ENCODE data around the gene RALGAPA2. TPM values are rescaled to one million over a fixed set of nuclear protein-coding genes. Genes with fewer than 3 reads are reported as not detected.

The RALGAPA2 gene
- total RNA-seq, 1 experiment from 2014 or later, result 26.3 TPM

- Mint-ChIP-seq H3K27ac (ENCODE audit: unreplicated experiment) (no peak overlapping the region), H3K9me3 (ENCODE audit: low read depth, unreplicated experiment) (no peaks in the 10 kb centered on the region), H3K27me3 (ENCODE audit: unreplicated experiment) (no peaks in the 10 kb centered on the region), H3K4me3 (ENCODE audit: low read depth, unreplicated experiment) (no peak overlapping the region), H3K36me3 (ENCODE audit: insufficient read depth, unreplicated experiment) (peaks cover 5% of the 10 kb centered on the region), H3K4me1 (ENCODE audit: low read depth, unreplicated experiment) (no peaks in the 10 kb centered on the region)
- DNase-seq, result no peak
- intact Hi-C loops (cut with micrococcal nuclease; ENCODE audit: unreplicated experiment), result no loop called here
- TF ChIP-seq CTCF (IDR thresholded peaks at IDR 0.05; ENCODE audit: unreplicated experiment), result no peak
- CTCF ChIA-PET, result no interaction called here
- no TSS peak for BruUV-seq (replicated peaks)
Measured at GRCh38 chr20:20677186-20677585, 35.3 kb downstream of the RALGAPA2 start.

GRCh38 chr20:20668639-20669038 is 43.8 kb downstream of the RALGAPA2 start:
- Mint-ChIP-seq H3K27ac (ENCODE audit: unreplicated experiment) (no peak overlapping the region), H3K4me1 (ENCODE audit: low read depth, unreplicated experiment) (no peaks in the 10 kb centered on the region), H3K4me3 (ENCODE audit: low read depth, unreplicated experiment) (no peak overlapping the region), H3K9me3 (ENCODE audit: low read depth, unreplicated experiment) (no peaks in the 10 kb centered on the region), H3K27me3 (ENCODE audit: unreplicated experiment) (no peaks in the 10 kb centered on the region), H3K36me3 (ENCODE audit: insufficient read depth, unreplicated experiment) (no peaks in the 10 kb centered on the region)
- no peak for TF ChIP-seq CTCF (IDR thresholded peaks at IDR 0.05; ENCODE audit: unreplicated experiment)
- no peak for DNase-seq
- intact Hi-C loops (cut with micrococcal nuclease; ENCODE audit: unreplicated experiment), result loop anchor here (10.0 kb wide), 1 partner anchor 46 kb away; the partner anchor contains the start of gene RALGAPA2
- BruUV-seq (replicated peaks), result no TSS peak
- CTCF ChIA-PET, result no interaction called here

DNA sequence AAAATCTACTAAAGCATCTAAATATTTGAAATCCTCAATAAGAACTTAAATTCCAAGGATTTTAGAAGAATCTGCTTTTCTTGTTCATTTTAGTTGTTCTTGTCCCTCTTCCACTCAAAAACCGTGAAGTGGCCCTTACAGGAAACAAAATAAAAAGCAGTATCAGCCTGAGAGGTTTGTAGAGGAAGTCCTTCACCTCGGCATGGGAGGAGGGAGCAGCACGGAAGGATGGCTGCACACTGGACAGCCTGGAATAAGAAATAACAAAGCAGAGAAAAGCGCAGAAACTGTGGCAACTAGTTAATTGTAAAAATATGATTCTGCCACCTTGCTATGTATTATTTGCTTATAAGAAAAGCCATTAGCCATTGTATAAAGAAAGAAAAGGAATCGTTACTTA is 46.1 kb downstream of the RALGAPA2 start:
- Mint-ChIP-seq H3K4me1 (ENCODE audit: low read depth, unreplicated experiment) (peaks cover 8% of the 10 kb centered on the region), H3K27ac (ENCODE audit: unreplicated experiment) (no peak overlapping the region), H3K36me3 (ENCODE audit: insufficient read depth, unreplicated experiment) (no peaks in the 10 kb centered on the region), H3K9me3 (ENCODE audit: low read depth, unreplicated experiment) (no peaks in the 10 kb centered on the region), H3K27me3 (ENCODE audit: unreplicated experiment) (no peaks in the 10 kb centered on the region), H3K4me3 (ENCODE audit: low read depth, unreplicated experiment) (no peak overlapping the region)
- no TSS peak for BruUV-seq (replicated peaks)
- no peak for DNase-seq
- intact Hi-C loops (cut with micrococcal nuclease; ENCODE audit: unreplicated experiment), result loop anchor here (10.0 kb wide), 1 partner anchor 48 kb away; the partner anchor contains the start of gene RALGAPA2
- CTCF ChIA-PET, result interaction anchor here (0.6 kb wide), 1 partner anchor 129 kb away, joined by 4 read pairs; no protein-coding TSS in a partner anchor
- no peak for TF ChIP-seq CTCF (IDR thresholded peaks at IDR 0.05; ENCODE audit: unreplicated experiment)

DNA sequence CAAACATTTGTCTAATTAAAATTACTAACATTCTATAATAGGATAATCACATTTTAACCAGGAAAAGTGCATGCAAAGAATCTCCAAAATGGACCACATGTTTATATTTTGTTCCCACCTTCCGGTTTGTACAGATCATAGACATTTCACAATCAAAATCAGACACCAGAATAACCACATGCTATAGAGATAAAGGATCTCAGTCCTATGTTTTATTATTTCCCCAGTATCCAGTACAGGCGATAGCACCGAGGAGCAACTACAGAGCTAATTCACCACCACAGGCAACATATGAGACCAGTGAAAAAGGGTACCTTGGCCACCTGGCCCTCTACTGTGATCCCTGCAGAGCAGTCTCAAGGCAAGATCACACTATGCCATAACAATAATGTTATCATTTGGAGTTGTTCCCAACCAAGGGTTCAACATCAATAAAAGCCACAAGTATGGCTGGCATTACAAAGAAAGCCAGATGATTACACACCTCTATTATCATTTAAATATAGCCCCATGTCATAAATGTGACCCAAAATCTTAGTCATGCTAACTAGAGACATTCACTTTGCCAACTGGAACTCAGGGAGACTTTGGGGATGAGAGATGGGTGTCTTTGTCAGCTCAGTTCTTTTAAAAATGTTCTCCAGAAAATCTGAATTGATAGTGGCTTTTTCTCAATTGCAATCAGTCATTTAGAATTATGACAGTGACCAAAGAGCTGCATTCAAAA is 46.7 kb downstream of the RALGAPA2 start:
- intact Hi-C loops (cut with micrococcal nuclease; ENCODE audit: unreplicated experiment), result loop anchor here (2.0 to 10.0 kb wide), 2 partner anchors 49 to 159 kb away; partner anchors contain the start of gene RALGAPA2
- H3K36me3 Mint-ChIP-seq (ENCODE audit: insufficient read depth, unreplicated experiment), result no peaks in the 10 kb centered on the region
- CTCF ChIA-PET, result interaction anchor here (1.0 kb wide), 1 partner anchor 159 kb away, joined by 3 read pairs; no protein-coding TSS in a partner anchor
- TF ChIP-seq CTCF (IDR thresholded peaks at IDR 0.05; ENCODE audit: unreplicated experiment), result no peak
- no peak for DNase-seq
- no peaks in the 10 kb centered on the region for H3K27me3 Mint-ChIP-seq (ENCODE audit: unreplicated experiment)
- H3K9me3 Mint-ChIP-seq (ENCODE audit: low read depth, unreplicated experiment), result no peaks in the 10 kb centered on the region
- H3K4me1 Mint-ChIP-seq (ENCODE audit: low read depth, unreplicated experiment), result peaks cover 8% of the 10 kb centered on the region
- H3K27ac Mint-ChIP-seq (ENCODE audit: unreplicated experiment), result no peak overlapping the region
- BruUV-seq (replicated peaks), result no TSS peak
- no peak overlapping the region for H3K4me3 Mint-ChIP-seq (ENCODE audit: low read depth, unreplicated experiment)

Data from Calu3 (cell line).